GM19468 (cell line): ENCODE measurements around the gene ARHGAP42.

ENCODE experiments used
- ATAC-seq: cut with Tn5 transposase; IDR thresholded peaks from one replicate; pipeline ENCODE4 v1.9.1; 2021; ENCODE audit warnings: mild to moderate bottlenecking, moderate library complexity, moderate number of reproducible peaks; ENCODE audit not compliant: unreplicated experiment; ENCODE audit errors: extremely low read depth

ARHGAP42 gene

GRCh38 chr11:100855466-100856067 is 168.5 kb downstream of the ARHGAP42 start:
- ATAC-seq, result no peak

- ATAC-seq, result no peak
These were observed 170.3 kb downstream of the ARHGAP42 start for GRCh38 chr11:100857236-100858005.

- ATAC-seq, result no peak
These were observed 173.4 kb downstream of the ARHGAP42 start for GRCh38 chr11:100860318-100861155.

GRCh38 chr11:100861212-100861611 is 174.1 kb downstream of the ARHGAP42 start:
- ATAC-seq, result no peak

- peak; percentile 47 for ATAC-seq
These were observed 176.0 kb downstream of the ARHGAP42 start for GRCh38 chr11:100863080-100863581.

GRCh38 chr11:100865443-100866065 is 178.5 kb downstream of the ARHGAP42 start:
- ATAC-seq, result no peak

- no peak for ATAC-seq
These were observed 179.4 kb downstream of the ARHGAP42 start for GRCh38 chr11:100866453-100866852.

- ATAC-seq, result no peak
These were observed 180.5 kb downstream of the ARHGAP42 start for GRCh38 chr11:100867606-100868005.

GRCh38 chr11:100869328-100869727 is 182.2 kb downstream of the ARHGAP42 start:
- no peak for ATAC-seq

- ATAC-seq, result no peak
These were observed 183.1 kb downstream of the ARHGAP42 start for GRCh38 chr11:100870138-100870537.

- no peak for ATAC-seq
These were observed 186.1 kb downstream of the ARHGAP42 start for GRCh38 chr11:100872951-100873740.

- no peak for ATAC-seq
These were observed 187.1 kb downstream of the ARHGAP42 start for GRCh38 chr11:100874203-100874602.

- no peak for ATAC-seq
These were observed 188.4 kb downstream of the ARHGAP42 start for GRCh38 chr11:100875521-100875869.

GRCh38 chr11:100876815-100877520 is 189.9 kb downstream of the ARHGAP42 start:
- peak; percentile 61 for ATAC-seq

- ATAC-seq, result no peak
These were observed 191.4 kb downstream of the ARHGAP42 start for GRCh38 chr11:100878474-100878873.

- ATAC-seq, result no peak
These were observed 195.9 kb downstream of the ARHGAP42 start for GRCh38 chr11:100882957-100883356.

GRCh38 chr11:100883830-100884229 is 196.7 kb downstream of the ARHGAP42 start:
- no peak for ATAC-seq

GRCh38 chr11:100887659-100888058 is 200.6 kb downstream of the ARHGAP42 start:
- ATAC-seq, result no peak

GRCh38 chr11:100888836-100889235 is 201.7 kb downstream of the ARHGAP42 start:
- no peak for ATAC-seq
